Motor neuron (in vitro differentiated cells): Measurements from ENCODE around the gene MARS2. TPM values are rescaled to one million over a fixed set of nuclear protein-coding genes. Genes with fewer than 3 reads are reported as not detected.
A peak's percentile ranks its signal among the peaks of the same experiment; 100 is the strongest.

ENCODE experiments used
- ATAC-seq, 8 experiments: fragments of 200-7000 bp; cut with Tn5 transposase; replicated peaks in 6 of 8; 2 replicates each; pipeline ENCODE4 v1.8.0; 2021; ENCODE audit warnings: mild to moderate bottlenecking in 8 of 8, moderate library complexity in 8 of 8
- H3K27ac ChIP-seq, 2 donors: fragments of 250-450 bp; sonication (Bioruptor Pico); 2 replicates each; pipeline ENCODE4 v1.9.0; 2021; ENCODE audit warnings: antibody characterized with exemption in 2 of 2, mild to moderate bottlenecking in 2 of 2, moderate library complexity in 1 of 2
- H3K4me1 ChIP-seq, 2 donors: fragments of 250-450 bp; sonication (Bioruptor Pico); replicated peaks in 1 of 2; 2 replicates each; pipeline ENCODE4 v1.6.1; 2021; ENCODE audit warnings: antibody characterized with exemption in 2 of 2, mild to moderate bottlenecking in 2 of 2, moderate library complexity in 1 of 2
- H3K4me3 ChIP-seq, 5 donors: fragments of 250-450 bp; sonication (Bioruptor Pico); 2 replicates each; pipeline ENCODE4 v1.9.0; 2021; ENCODE audit warnings: antibody characterized with exemption in 5 of 5, mild to moderate bottlenecking in 5 of 5, moderate library complexity in 4 of 5
- whole genome bisulfite sequencing, 10 experiments: fragments of 450-650 bp; shearing (Covaris generic); methylation state at CpG; one replicate each; pipeline ENCODE4 v1.0.0; 2022; 5-methylcytosine and 5-hydroxymethylcytosine counted together
- in situ Hi-C, 9 experiments: fragments of 400-800 bp; cut with MboI; loops; one replicate each; pipeline ENCODE4 v1.15.0; 2021; ENCODE audit warnings: low sequenced_read_pairs in 9 of 9, low pct_unique_long_range_greater_than_20kb in 2 of 9; ENCODE audit not compliant: unreplicated experiment in 9 of 9
- total RNA-seq, 8 experiments: library from RNA; unstranded; fragments of 300-600 nt; gene quantifications; 2 replicates each; pipeline versions ENCODE4 v1.2.3 to v1.2.4, GENCODE V29; 2022

Gene MARS2
- total RNA-seq, result 10 to 100 TPM in 3 of 8 experiments, 1 to 10 TPM in 5; 5.4 to 21.0 (median 8.4) TPM

DNA sequence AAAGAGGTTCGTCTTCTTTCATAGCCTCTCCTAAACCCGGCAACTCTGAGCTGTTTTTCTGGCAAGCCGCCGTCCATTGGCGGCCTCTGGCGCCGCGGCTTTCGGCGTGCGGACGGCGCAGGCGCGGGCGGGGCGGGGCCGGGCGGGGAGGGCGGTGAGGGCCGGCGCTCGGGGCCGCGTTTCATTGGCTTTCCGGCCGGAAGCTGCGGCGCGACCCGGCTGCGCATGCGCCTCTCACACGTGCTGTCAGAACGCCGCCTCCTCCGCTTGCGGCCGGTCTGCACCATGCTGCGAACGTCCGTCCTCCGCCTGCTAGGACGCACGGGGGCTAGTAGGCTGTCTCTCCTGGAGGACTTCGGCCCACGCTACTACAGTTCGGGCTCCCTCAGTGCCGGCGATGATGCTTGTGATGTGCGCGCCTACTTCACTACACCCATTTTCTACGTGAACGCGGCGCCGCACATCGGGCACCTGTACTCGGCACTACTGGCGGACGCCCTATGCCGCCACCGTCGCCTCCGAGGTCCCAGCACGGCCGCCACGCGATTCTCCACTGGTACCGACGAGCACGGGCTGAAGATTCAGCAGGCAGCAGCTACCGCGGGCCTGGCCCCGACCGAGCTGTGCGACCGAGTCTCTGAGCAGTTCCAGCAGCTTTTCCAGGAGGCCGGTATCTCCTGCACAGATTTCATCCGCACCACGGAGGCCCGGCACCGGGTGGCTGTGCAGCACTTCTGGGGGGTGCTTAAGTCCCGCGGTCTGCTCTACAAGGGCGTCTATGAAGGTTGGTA, at the start of gene MARS2:
Gene MARS2 (plus strand): TSS at position 249 of the 791 bp plus-strand sequence. CDS start 37 bp downstream, at position 286.
- in situ Hi-C loops, result loop anchor here in 1 of 9 experiments (10.0 kb wide), 1 partner anchor 69 kb away; no protein-coding TSS in a partner anchor
- WGBS, 10 experiments, result 0 to 1% (median 0%) methylated on average over 2 to 25 of the region's 86 CpGs; no CpG with 5 or more reads in 6 of the 10 experiments
- peak; percentile 83 to 95 (median 92) for ATAC-seq

GRCh38 chr2:197657562-197657961, 47.6 kb upstream of the MARS2 start:
- ATAC-seq, result no peak
- H3K27ac ChIP-seq, result no peak overlapping the region
- H3K4me1 ChIP-seq, result no peaks in the 10 kb centered on the region
- in situ Hi-C loops, result no loop called here
- H3K4me3 ChIP-seq, result no peak overlapping the region

More for the DNA sequence above, at the start of gene MARS2:
- Histone ChIP-seq H3K27ac (peak within 1 kb of the TSS; percentile 62 to 85), H3K4me1 (peaks cover 20% of the 10 kb centered on the region in 2 donors), H3K4me3 (peak within 1 kb of the TSS; percentile 64 to 89 (median 78))

DNA sequence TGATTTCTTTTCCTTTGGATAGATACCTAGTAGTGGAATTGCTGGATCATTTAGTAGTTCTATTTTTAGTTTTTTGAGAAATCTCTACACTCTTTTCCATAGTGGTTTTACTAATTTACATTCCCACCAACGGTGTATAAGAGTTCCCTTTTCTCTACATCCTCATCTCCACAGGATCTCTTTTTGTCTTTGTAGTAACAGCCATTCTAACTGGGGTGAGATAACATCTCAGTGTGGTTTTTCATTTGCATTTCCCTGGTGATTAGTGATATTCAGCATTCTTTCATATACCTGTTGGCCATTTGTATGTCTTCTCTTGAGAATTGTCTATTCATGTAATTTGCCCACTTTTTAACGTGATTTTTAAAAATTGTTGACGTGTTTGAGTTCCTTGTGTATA, 43.5 kb upstream of the MARS2 start:
- no peak overlapping the region for H3K4me3 ChIP-seq
- in situ Hi-C loops, result no loop called here
- 30 to 84% (median 71%) methylated on average over 2 to 3 of the region's 3 CpGs for WGBS, 10 experiments
- H3K4me1 ChIP-seq, result no peaks in the 10 kb centered on the region
- no peak overlapping the region for H3K27ac ChIP-seq
- ATAC-seq, result no peak

DNA sequence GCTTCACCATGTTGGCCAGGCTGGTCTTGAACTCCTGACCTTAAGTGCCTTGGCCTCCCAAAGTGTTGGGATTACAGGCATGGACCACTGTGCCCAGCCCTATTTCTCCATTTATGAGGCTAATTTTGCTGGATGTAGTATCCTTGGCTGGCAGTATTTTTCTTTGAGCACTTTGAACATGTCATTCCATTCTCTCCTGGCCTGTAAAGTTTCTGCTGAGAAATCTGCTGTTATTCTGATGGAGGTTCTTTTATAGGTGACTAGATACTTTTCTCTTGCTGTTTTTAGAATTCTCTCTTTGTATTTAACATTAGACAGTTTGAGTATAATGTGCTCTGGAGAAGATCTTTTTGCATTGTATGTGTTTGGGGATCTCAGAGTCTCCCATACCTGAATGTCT, 38.9 kb upstream of the MARS2 start:
- in situ Hi-C loops, result no loop called here
- Histone ChIP-seq H3K4me3 (no peak overlapping the region), H3K27ac (no peak overlapping the region), H3K4me1 (no peaks in the 10 kb centered on the region)
- no peak for ATAC-seq

GRCh38 chr2:197668296-197668695, 36.9 kb upstream of the MARS2 start:
- in situ Hi-C loops, result no loop called here
- ATAC-seq, result no peak
- no peak overlapping the region for H3K27ac ChIP-seq
- 60 to 100% (median 89%) methylated on average over 1 to 3 of the region's 3 CpGs; no CpG with 5 or more reads in 6 of the 10 experiments for WGBS, 10 experiments
- peaks cover 0 to 5% of the 10 kb centered on the region in 2 donors for H3K4me1 ChIP-seq
- H3K4me3 ChIP-seq, result no peak overlapping the region

DNA sequence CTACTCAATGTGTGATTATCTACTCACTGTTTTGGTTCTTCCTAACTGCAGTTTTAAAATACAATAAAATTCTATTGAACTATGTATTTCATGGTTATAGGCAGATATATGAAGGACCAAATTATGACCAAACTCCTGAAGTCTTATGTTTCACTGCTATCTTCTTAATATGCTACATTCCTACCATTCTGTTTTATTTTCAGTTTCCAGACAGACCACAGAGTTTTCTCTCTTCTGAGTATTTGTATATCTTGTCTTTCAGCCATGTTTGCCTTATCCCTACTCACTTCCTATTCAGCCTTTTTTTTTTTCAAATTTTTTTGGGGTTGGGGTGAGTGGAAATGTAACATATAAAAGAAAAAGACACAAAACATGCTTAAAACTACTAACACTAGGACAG, 36.1 kb upstream of the MARS2 start:
- no peak overlapping the region for H3K27ac ChIP-seq
- in situ Hi-C loops, result no loop called here
- no peak for ATAC-seq
- H3K4me3 ChIP-seq, result no peak overlapping the region
- peaks cover 0 to 11% of the 10 kb centered on the region in 2 donors for H3K4me1 ChIP-seq

- ATAC-seq, result no peak
- H3K4me3 ChIP-seq, result no peak overlapping the region
- H3K4me1 ChIP-seq, result peaks cover 0 to 11% of the 10 kb centered on the region in 2 donors
- no peak overlapping the region for H3K27ac ChIP-seq
- in situ Hi-C loops, result no loop called here
- 25 to 100% (median 87%) methylated on average over 1 of the region's 1 CpG; no CpG with 5 or more reads in 4 of the 10 experiments for WGBS, 10 experiments
Measured at GRCh38 chr2:197672371-197672893, 32.7 kb upstream of the MARS2 start.

GRCh38 chr2:197673106-197673505, 32.1 kb upstream of the MARS2 start:
- WGBS, 10 experiments, result 20 to 84% (median 60%) methylated on average over 1 to 5 of the region's 5 CpGs; no CpG with 5 or more reads in 2 of the 10 experiments
- Histone ChIP-seq H3K4me3 (peak overlapping the region in 2 of 5 donors; percentile 28 to 34), H3K27ac (no peak overlapping the region), H3K4me1 (peaks cover 0 to 11% of the 10 kb centered on the region in 2 donors)
- ATAC-seq, result peak in 5 of 8 experiments; percentile 19 to 73 (median 34)
- in situ Hi-C loops, result no loop called here

DNA sequence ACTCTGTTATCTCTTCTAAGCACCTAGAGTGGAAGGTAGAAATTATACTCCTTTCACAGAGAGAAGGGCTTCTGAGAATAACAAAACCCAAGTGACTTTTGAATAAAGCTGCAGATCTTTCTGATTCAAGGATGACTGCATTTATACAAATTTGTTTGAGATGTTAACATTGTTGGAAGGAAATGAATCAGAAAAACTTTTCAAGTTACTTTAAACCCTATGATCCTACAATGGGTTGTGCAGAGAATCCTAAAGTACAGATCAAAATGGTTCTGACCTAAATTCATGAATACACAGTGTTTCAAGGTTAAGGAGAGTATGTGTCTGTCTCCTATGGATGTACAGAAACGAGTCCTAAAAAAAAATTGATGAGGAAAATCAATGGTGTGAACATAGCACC, 31.6 kb upstream of the MARS2 start:
- H3K27ac ChIP-seq, result no peak overlapping the region
- in situ Hi-C loops, result no loop called here
- peak overlapping the region in 4 of 5 donors; percentile 0 to 34 (median 16) for H3K4me3 ChIP-seq
- ATAC-seq, result peak in 1 of 8 experiments; percentile 19
- 0 to 67% (median 14%) methylated on average over 1 of the region's 1 CpG; no CpG with 5 or more reads in 1 of the 10 experiments for WGBS, 10 experiments
- H3K4me1 ChIP-seq, result peaks cover 0 to 11% of the 10 kb centered on the region in 2 donors

DNA sequence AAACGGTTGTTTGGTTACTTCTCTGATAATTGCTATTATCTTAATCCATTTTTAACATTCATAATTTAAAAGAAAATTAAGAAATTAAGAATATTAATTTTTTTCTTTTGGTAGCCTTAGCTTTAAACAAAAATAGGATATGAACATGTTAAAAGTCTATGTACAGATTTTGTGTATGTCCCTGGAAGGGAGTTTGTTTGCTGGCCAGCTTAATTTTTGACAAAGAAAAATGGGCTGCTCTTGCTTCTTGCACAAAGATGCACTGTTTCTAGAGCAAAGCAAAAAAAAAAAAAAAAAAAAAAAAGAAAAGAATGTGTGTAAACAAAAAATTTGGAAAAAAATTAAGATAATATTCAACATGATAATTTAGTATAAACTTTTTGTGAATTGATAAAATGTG, 31.1 kb upstream of the MARS2 start:
- in situ Hi-C loops, result no loop called here
- WGBS, 10 experiments, result 0 to 80% (median 17%) methylated on average over 1 of the region's 1 CpG
- H3K4me3 ChIP-seq, result peak overlapping the region in 4 of 5 donors; percentile 22 to 34 (median 28)
- ATAC-seq, result no peak
- peaks cover 0 to 11% of the 10 kb centered on the region in 2 donors for H3K4me1 ChIP-seq
- H3K27ac ChIP-seq, result no peak overlapping the region

- Histone ChIP-seq H3K4me1 (peaks cover 0 to 11% of the 10 kb centered on the region in 2 donors), H3K4me3 (peak overlapping the region; percentile 22 to 34 (median 28)), H3K27ac (no peak overlapping the region)
- in situ Hi-C loops, result no loop called here
- ATAC-seq, result no peak
- 0 to 33% (median 10%) methylated on average over 1 to 3 of the region's 3 CpGs for WGBS, 10 experiments
Measured at GRCh38 chr2:197674591-197674990, 30.6 kb upstream of the MARS2 start.

GRCh38 chr2:197675246-197675645, 29.9 kb upstream of the MARS2 start, which contains the start of gene RFTN2:
RFTN2 (minus strand) TSS chr2:197675587; CDS start chr2:197675458, 129 bp downstream.
- peak within 1 kb of the TSS; percentile 22 to 34 (median 28) for H3K4me3 ChIP-seq
- in situ Hi-C loops, result no loop called here
- 4 to 38% (median 14%) methylated on average over 1 to 3 of the region's 3 CpGs for WGBS, 10 experiments
- H3K27ac ChIP-seq, result no peak within 1 kb of the TSS
- ATAC-seq, result no peak
- peaks cover 0 to 11% of the 10 kb centered on the region in 2 donors for H3K4me1 ChIP-seq

DNA sequence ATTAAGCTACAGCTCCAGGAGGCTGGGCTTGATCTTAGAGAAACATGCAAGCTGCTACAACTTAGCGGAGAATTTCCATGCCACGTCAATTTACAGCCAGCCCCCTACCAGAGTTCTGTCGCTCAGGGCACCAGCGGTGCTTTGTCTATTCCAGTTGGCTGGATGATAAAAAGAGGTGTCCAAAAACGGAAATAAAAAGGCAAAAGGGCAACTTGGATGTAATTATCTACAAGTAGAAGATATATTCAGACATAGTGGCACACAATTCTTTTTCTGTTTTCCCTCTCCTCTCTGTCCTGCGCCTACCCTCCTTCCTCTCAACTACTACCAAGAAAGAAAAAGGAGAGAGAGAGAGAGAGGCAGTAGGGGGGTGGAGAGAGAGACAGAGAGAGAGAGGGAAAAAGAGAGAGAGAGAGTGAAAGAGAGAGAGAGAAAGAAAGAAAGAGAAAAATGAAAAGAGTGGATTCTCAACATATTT, 29.4 kb upstream of the MARS2 start:
- WGBS, 10 experiments, result 3 to 23% (median 9%) methylated on average over 3 to 6 of the region's 6 CpGs; no CpG with 5 or more reads in 1 of the 10 experiments
- in situ Hi-C loops, result no loop called here
- peak in 6 of 8 experiments; percentile 49 to 77 (median 70) for ATAC-seq
- peak overlapping the region; percentile 22 to 34 (median 28) for H3K4me3 ChIP-seq
- peaks cover 0 to 11% of the 10 kb centered on the region in 2 donors for H3K4me1 ChIP-seq
- no peak overlapping the region for H3K27ac ChIP-seq
